ENCODE data around the gene TFE3. TPM values are rescaled to one million over a fixed set of nuclear protein-coding genes. Genes with fewer than 3 reads are reported as not detected.

TFE3 gene
- total and polyA plus RNA-seq, 2 experiments from 2014 or later, result 32.1 to 55.0 TPM

DNA sequence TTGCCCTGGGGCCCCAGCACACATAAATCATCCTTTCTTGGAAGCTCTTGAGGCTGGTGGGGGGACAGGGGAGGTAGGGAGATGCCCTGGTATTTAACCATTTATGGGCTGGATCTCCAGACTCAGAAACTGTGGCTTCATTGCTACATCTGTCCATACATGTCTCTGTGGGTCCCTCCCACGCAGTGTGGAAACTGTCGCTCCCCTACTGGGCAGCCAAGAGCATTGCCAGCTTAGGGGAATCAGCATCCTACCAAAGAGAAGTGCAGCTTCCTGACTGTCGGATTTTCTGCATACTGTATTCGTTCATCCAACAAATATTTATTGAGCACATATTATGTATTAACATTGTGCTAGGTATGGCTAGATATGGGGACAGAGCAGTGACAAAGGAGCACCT, 44.8 kb downstream of the TFE3 start:
- Histone ChIP-seq H3K9me3 (ENCODE audit: low read depth) (no peaks in the 10 kb centered on the region), H3K4me1 (ENCODE audit: low read depth) (no peaks in the 10 kb centered on the region), H3K36me3 (no peaks in the 10 kb centered on the region), H3K27ac (no peak overlapping the region), H3K27me3 (no peaks in the 10 kb centered on the region), H3K4me3 (no peak overlapping the region)
- DNase-seq (ENCODE audit: low read depth in 1 of 2, low spot score in 1 of 2), result peak in 1 of 2 donors; percentile 2
- TF ChIP-seq, protein P1, sequence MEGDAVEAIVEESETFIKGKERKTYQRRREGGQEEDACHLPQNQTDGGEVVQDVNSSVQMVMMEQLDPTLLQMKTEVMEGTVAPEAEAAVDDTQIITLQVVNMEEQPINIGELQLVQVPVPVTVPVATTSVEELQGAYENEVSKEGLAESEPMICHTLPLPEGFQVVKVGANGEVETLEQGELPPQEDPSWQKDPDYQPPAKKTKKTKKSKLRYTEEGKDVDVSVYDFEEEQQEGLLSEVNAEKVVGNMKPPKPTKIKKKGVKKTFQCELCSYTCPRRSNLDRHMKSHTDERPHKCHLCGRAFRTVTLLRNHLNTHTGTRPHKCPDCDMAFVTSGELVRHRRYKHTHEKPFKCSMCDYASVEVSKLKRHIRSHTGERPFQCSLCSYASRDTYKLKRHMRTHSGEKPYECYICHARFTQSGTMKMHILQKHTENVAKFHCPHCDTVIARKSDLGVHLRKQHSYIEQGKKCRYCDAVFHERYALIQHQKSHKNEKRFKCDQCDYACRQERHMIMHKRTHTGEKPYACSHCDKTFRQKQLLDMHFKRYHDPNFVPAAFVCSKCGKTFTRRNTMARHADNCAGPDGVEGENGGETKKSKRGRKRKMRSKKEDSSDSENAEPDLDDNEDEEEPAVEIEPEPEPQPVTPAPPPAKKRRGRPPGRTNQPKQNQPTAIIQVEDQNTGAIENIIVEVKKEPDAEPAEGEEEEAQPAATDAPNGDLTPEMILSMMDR (IDR thresholded peaks at IDR 0.05; ENCODE audit: low read depth, low read length), result no peak

DNA sequence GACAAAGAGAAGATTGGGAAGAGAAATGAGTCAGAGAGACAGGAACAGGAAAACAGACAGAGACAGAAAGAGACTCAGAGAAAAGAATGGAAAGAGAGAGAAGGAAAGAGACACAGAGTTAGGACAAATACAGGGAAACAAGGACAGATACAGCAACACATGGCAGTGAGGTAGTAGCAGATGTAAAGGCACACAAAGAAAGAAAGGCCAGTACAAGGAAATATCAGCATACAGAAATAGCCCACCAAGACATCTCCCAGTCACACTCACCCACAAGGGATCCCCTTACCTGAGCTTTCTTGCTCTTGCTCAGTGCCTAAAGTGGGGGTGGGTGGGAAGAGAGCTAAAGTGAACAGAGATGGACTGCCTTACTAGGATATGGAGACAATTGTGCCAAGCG, 45.3 kb downstream of the TFE3 start:
- Histone ChIP-seq H3K36me3 (no peaks in the 10 kb centered on the region), H3K4me1 (ENCODE audit: low read depth) (no peaks in the 10 kb centered on the region), H3K4me3 (no peak overlapping the region), H3K9me3 (ENCODE audit: low read depth) (no peaks in the 10 kb centered on the region), H3K27ac (no peak overlapping the region), H3K27me3 (no peaks in the 10 kb centered on the region)
- TF ChIP-seq, protein P1 (IDR thresholded peaks at IDR 0.05; ENCODE audit: low read depth, low read length), result no peak
- DNase-seq (ENCODE audit: low read depth in 1 of 2, low spot score in 1 of 2), result no peak

DNA sequence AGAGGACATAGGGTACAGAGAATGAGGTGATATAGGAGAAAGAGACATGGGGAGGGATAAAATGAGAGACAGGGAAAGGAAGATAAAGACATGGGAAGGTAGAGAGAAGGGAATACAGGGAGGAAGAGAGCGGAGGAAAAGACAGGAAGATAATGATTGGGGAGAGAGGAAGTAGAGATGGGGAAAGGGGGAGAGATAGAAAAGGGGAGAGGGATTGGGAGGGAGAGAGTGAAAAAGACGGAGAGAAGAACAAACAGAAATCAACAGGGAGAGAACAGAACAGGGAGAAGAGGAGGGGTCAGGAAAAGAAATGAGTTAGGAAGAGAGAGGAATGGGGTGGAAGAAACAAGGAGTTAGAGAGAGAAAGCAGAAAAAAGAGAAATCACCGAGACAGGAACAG, 45.7 kb downstream of the TFE3 start:
- no peaks in the 10 kb centered on the region for H3K27me3 ChIP-seq
- no peaks in the 10 kb centered on the region for H3K4me1 ChIP-seq (ENCODE audit: low read depth)
- H3K27ac ChIP-seq, result no peak overlapping the region
- TF ChIP-seq, protein P1 (IDR thresholded peaks at IDR 0.05; ENCODE audit: low read depth, low read length), result no peak
- no peaks in the 10 kb centered on the region for H3K9me3 ChIP-seq (ENCODE audit: low read depth)
- no peak for DNase-seq (ENCODE audit: low read depth in 1 of 2, low spot score in 1 of 2)
- no peak overlapping the region for H3K4me3 ChIP-seq
- no peaks in the 10 kb centered on the region for H3K36me3 ChIP-seq

DNA sequence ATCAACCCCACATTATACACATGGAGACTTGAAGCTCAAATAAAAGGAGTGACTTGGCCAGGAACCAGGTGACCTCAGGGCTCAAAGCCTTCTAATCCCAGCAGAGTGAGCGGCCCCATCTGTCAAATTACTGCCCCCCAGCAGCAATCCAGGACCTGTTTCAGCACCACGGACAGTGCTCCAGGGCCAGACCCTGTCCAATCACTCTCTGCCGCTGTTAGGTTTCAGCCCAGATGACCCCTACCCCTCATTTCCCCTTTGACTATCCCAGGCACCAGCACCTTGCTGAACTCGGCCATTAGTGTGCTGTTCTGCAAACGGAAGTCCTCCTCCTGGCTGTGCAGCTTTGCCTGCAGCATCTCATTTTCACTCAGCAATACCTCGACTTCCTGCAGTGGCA, 46.2 kb downstream of the TFE3 start:
- Histone ChIP-seq H3K9me3 (ENCODE audit: low read depth) (no peaks in the 10 kb centered on the region), H3K4me3 (no peak overlapping the region), H3K36me3 (no peaks in the 10 kb centered on the region), H3K4me1 (ENCODE audit: low read depth) (no peaks in the 10 kb centered on the region), H3K27me3 (no peaks in the 10 kb centered on the region), H3K27ac (no peak overlapping the region)
- DNase-seq (ENCODE audit: low read depth in 1 of 2, low spot score in 1 of 2), result peak in 1 of 2 donors; percentile 47
- TF ChIP-seq, protein P1 (IDR thresholded peaks at IDR 0.05; ENCODE audit: low read depth, low read length), result no peak

DNA sequence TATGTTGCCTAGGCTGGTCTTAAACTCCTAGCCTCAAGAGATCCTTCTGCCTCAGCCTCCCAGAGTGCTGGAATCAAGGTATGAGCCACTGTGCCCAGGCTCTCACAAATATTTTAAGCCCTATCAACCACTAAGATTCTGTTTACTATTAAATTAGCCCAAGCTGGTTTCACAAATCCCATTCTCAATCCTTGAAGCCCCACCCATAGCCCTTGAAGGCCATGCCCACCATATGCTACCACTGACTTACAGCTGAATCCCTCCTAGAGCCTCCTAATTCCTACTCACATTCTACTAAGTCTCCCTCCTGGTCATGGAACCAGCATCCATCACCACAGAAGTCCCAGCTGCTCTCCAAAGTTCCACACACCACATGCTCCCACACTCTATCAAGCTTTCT, 50.8 kb downstream of the TFE3 start:
- H3K27ac ChIP-seq, result no peak overlapping the region
- H3K36me3 ChIP-seq, result no peaks in the 10 kb centered on the region
- TF ChIP-seq, protein P1 (IDR thresholded peaks at IDR 0.05; ENCODE audit: low read depth, low read length), result no peak
- DNase-seq (ENCODE audit: low read depth in 1 of 2, low spot score in 1 of 2), result no peak
- no peaks in the 10 kb centered on the region for H3K9me3 ChIP-seq (ENCODE audit: low read depth)
- no peaks in the 10 kb centered on the region for H3K4me1 ChIP-seq (ENCODE audit: low read depth)
- H3K27me3 ChIP-seq, result no peaks in the 10 kb centered on the region
- H3K4me3 ChIP-seq, result no peak overlapping the region

DNA sequence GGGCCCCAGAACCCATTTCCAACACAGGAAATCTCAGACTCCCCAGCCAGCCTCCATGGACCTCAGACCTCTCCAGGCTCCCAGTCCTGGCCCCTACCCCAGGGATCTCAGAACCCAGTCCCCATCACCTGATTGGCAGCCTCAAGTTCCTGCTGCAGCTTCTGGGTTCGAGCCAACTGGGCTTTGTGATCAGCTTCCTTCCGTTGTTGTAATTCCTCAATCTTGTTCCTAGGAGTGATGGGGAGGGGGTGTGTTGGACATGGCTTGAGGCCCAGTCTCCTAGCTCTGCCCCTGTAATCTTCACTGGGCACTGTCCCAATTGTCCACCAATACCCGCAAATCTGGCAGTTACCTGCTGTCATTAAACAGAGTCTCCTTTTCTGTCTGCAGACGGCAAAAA, 53.7 kb downstream of the TFE3 start:
- no peak overlapping the region for H3K27ac ChIP-seq
- DNase-seq (ENCODE audit: low read depth in 1 of 2, low spot score in 1 of 2), result peak in 1 of 2 donors; percentile 22
- no peaks in the 10 kb centered on the region for H3K36me3 ChIP-seq
- TF ChIP-seq, protein P1 (IDR thresholded peaks at IDR 0.05; ENCODE audit: low read depth, low read length), result no peak
- no peaks in the 10 kb centered on the region for H3K4me1 ChIP-seq (ENCODE audit: low read depth)
- no peak overlapping the region for H3K4me3 ChIP-seq
- H3K9me3 ChIP-seq (ENCODE audit: low read depth), result no peaks in the 10 kb centered on the region
- no peaks in the 10 kb centered on the region for H3K27me3 ChIP-seq

Measured in cardiac muscle cell (in vitro differentiated cells and primary cell).